Liver (tissue), 9 donors: Measurements from ENCODE around the gene ZNF664. TPM values are rescaled to one million over a fixed set of nuclear protein-coding genes. Genes with fewer than 3 reads are reported as not detected.

Source experiments
- DNase-seq: peaks from one replicate; pipeline ENCODE4 v3.0.0-alpha.2; 2017; ENCODE audit warnings: low spot score
- H3K27ac ChIP-seq, 2 donors: one replicate each; pipeline ENCODE4 v1.7.0; 2013; ENCODE audit warnings: inconsistent platforms in 2 of 2, low read length in 2 of 2, control low read depth in 1 of 2, low read depth in 1 of 2, mild to moderate bottlenecking in 1 of 2
- H3K27me3 ChIP-seq, 4 donors: one replicate each; pipeline versions ENCODE4 v1.6.1 to v1.7.0; 2013; ENCODE audit warnings: low read length in 3 of 4, inconsistent platforms in 1 of 4, mild to moderate bottlenecking in 1 of 4, moderate library complexity in 1 of 4; ENCODE audit not compliant: control insufficient read depth in 4 of 4, insufficient read depth in 4 of 4
- H3K36me3 ChIP-seq, 4 donors: one replicate each; pipeline versions ENCODE4 v1.6.1 to v1.7.0; 2013; ENCODE audit warnings: low read length in 3 of 4, mild to moderate bottlenecking in 3 of 4, low read depth in 1 of 4, moderate library complexity in 1 of 4; ENCODE audit not compliant: control insufficient read depth in 4 of 4, insufficient read depth in 3 of 4
- H3K4me1 ChIP-seq, 4 donors: one replicate each; pipeline versions ENCODE4 v1.6.1 to v1.7.0; 2013; ENCODE audit warnings: low read length in 3 of 4, mild to moderate bottlenecking in 3 of 4, moderate library complexity in 1 of 4; ENCODE audit not compliant: control insufficient read depth in 4 of 4, insufficient read depth in 4 of 4
- H3K4me3 ChIP-seq, 3 donors: one replicate each; pipeline versions ENCODE4 v1.6.1 to v1.7.0; 2013; ENCODE audit warnings: low read length in 3 of 3, control low read depth in 1 of 3, low read depth in 1 of 3, mild to moderate bottlenecking in 1 of 3
- H3K9ac ChIP-seq, 2 donors: one replicate each; pipeline ENCODE4 v1.7.0; 2013; ENCODE audit warnings: low read length in 2 of 2, mild to moderate bottlenecking in 2 of 2, moderate library complexity in 2 of 2, control low read depth in 1 of 2, low read depth in 1 of 2
- H3K9me3 ChIP-seq, 4 donors: one replicate each; pipeline versions ENCODE4 v1.6.1 to v1.7.0; 2013; ENCODE audit warnings: low read length in 3 of 4; ENCODE audit not compliant: control insufficient read depth in 4 of 4
- EGR1 ChIP-seq, 2 donors: IDR thresholded peaks; 2 replicates each; pipeline ENCODE4 v1.6.1; 2016 to 2018; ENCODE audit warnings: antibody characterized with exemption in 2 of 2, low read depth in 2 of 2
- FOXA1 ChIP-seq: IDR thresholded peaks from 2 replicates; pipeline ENCODE4 v1.6.1; 2016; ENCODE audit warnings: antibody characterized with exemption
- FOXA2 ChIP-seq: IDR thresholded peaks from 2 replicates; pipeline ENCODE4 v1.6.1; 2016; ENCODE audit warnings: antibody characterized with exemption
- GABPA ChIP-seq, 2 donors: IDR thresholded peaks in 1 of 2; conservative IDR thresholded peaks in 1 of 2; 2 replicates each; pipeline ENCODE4 v1.6.1; 2016; ENCODE audit warnings: antibody characterized with exemption in 2 of 2, mild to moderate bottlenecking in 1 of 2, moderate library complexity in 1 of 2
- HNF4A ChIP-seq, 2 donors: conservative IDR thresholded peaks; 2 replicates each; pipeline ENCODE4 v1.6.1; 2016; ENCODE audit warnings: antibody characterized with exemption in 2 of 2, mild to moderate bottlenecking in 2 of 2
- HNF4G ChIP-seq: IDR thresholded peaks from 2 replicates; pipeline ENCODE4 v1.6.1; 2016; ENCODE audit warnings: antibody characterized with exemption
- JUND ChIP-seq, 2 donors: IDR thresholded peaks; 2 replicates each; pipeline ENCODE4 v1.6.1; 2016; ENCODE audit warnings: antibody characterized with exemption in 2 of 2
- NR2F2 ChIP-seq: IDR thresholded peaks from 2 replicates; pipeline ENCODE4 v1.6.1; 2016; ENCODE audit warnings: antibody characterized with exemption
- RAD21 ChIP-seq, 2 donors: IDR thresholded peaks; 2 replicates each; pipeline ENCODE4 v1.6.1; 2016; ENCODE audit warnings: antibody characterized with exemption in 2 of 2, mild to moderate bottlenecking in 2 of 2
- RXRA ChIP-seq, 2 donors: IDR thresholded peaks; 2 replicates each; pipeline ENCODE4 v1.6.1; 2017 to 2018; ENCODE audit warnings: antibody characterized with exemption in 2 of 2, mild to moderate bottlenecking in 1 of 2
- SP1 ChIP-seq: IDR thresholded peaks from 2 replicates; pipeline ENCODE4 v1.6.1; 2018; ENCODE audit warnings: antibody characterized with exemption, mild to moderate bottlenecking
- TAF1 ChIP-seq: conservative IDR thresholded peaks from 2 replicates; pipeline ENCODE4 v1.6.1; 2016; ENCODE audit warnings: antibody characterized with exemption, mild to moderate bottlenecking
- YY1 ChIP-seq: IDR thresholded peaks from 2 replicates; pipeline ENCODE4 v1.6.1; 2016; ENCODE audit warnings: antibody characterized with exemption, mild to moderate bottlenecking
- WGBS: extraction: QIAGEN DNeasy Blood & Tissue Kit; methylation state at CpG from one replicate; pipeline ENCODE4 v1.1.7; 2013; 5-methylcytosine and 5-hydroxymethylcytosine counted together
- polyA plus RNA-seq, 2 donors: library from polyadenylated mRNA; stranded (reverse) in 1 of 2; unstranded in 1 of 2; fragments of 200-250 nt in 1 of 2; fragments of >200 nt in 1 of 2; fragmentation: Nextera tagmentation in 1 of 2; extraction: Ambion mirVana in 1 of 2; gene quantifications; one replicate each; pipeline versions ENCODE4 v1.2.1 to v1.2.3, GENCODE V29; 2013 to 2015
- total RNA-seq, 2 donors: library from RNA; depleted of rRNA; stranded (reverse); fragments of >200 nt; gene quantifications; one replicate each; pipeline ENCODE4 v1.2.3, GENCODE V29; 2014
- TF ChIP-seq, protein P1 (sequence below): IDR thresholded peaks from 2 replicates; pipeline ENCODE4 v1.6.1; 2016; ENCODE audit warnings: antibody characterized with exemption
- TF ChIP-seq, protein P2 (sequence below): IDR thresholded peaks from 2 replicates; pipeline ENCODE4 v1.6.1; 2016; ENCODE audit warnings: antibody characterized with exemption
- TF ChIP-seq, protein P3 (sequence below): fragments of 150-350 bp; IDR thresholded peaks from 2 replicates; pipeline ENCODE4 v1.5.1; 2017; ENCODE audit warnings: improper control_type of control experiment, low read depth, low read length; ENCODE audit not compliant: missing input control
- TF ChIP-seq, protein P4 (sequence below): IDR thresholded peaks from 2 replicates; pipeline ENCODE4 v1.6.1; 2016; ENCODE audit warnings: antibody characterized with exemption
- TF ChIP-seq, protein P5 (sequence below): IDR thresholded peaks from 2 replicates; pipeline ENCODE4 v1.6.1; 2016; ENCODE audit warnings: antibody characterized with exemption, mild to moderate bottlenecking
- donor health status: healthy.
- donor health status: healthy.
- donor health status: healthy.
- donor health status: healthy.
- donor health status: healthy.

Gene ZNF664
- total and polyA plus RNA-seq, 4 donors = 7.2 to 40.3 (median 29.6) TPM

DNA sequence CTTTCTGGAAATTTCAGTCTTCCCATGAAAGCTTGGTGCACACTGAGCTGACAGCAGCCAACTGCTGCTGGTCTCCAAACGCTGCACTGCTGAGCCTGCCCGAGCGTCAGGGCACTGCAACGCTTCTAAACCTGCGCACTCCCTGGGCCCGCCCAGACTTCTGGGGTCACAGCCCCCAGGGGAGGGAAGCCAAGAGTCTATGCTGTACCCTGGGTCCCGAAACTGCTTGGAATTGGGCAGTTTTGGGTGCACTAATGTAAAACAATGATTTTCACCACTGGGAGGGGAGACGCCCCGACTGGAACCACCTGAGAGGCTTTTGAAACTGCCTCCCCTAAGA is 32.4 kb upstream of the ZNF664 start:
- peaks cover 0 to 3% (median 0%) of the 10 kb centered on the region in 4 donors for H3K9me3 ChIP-seq
- peaks cover 8 to 21% (median 11%) of the 10 kb centered on the region in 4 donors for H3K36me3 ChIP-seq
- TF ChIP-seq JUND (IDR thresholded peaks at IDR 0.05) (no peak), TAF1 (no peak), SP1 (no peak), YY1 (no peak), RXRA (IDR thresholded peaks at IDR 0.05) (no peak), EGR1 (IDR thresholded peaks at IDR 0.05; ENCODE audit: low read depth in 2 of 2) (no peak), FOXA1 (no peak), NR2F2 (no peak), FOXA2 (no peak), GABPA (IDR thresholded peaks at IDR 0.05 in 1 of 2, conservative IDR thresholded peaks at IDR 0.05 in 1 of 2) (no peak), RAD21 (IDR thresholded peaks at IDR 0.05) (no peak), HNF4A (conservative IDR thresholded peaks at IDR 0.05) (no peak), HNF4G (no peak)
- TF ChIP-seq, protein P1, sequence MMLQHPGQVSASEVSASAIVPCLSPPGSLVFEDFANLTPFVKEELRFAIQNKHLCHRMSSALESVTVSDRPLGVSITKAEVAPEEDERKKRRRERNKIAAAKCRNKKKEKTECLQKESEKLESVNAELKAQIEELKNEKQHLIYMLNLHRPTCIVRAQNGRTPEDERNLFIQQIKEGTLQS = no peak
- TF ChIP-seq, protein P2, sequence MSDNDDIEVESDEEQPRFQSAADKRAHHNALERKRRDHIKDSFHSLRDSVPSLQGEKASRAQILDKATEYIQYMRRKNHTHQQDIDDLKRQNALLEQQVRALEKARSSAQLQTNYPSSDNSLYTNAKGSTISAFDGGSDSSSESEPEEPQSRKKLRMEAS = no peak
- TF ChIP-seq, protein P3, sequence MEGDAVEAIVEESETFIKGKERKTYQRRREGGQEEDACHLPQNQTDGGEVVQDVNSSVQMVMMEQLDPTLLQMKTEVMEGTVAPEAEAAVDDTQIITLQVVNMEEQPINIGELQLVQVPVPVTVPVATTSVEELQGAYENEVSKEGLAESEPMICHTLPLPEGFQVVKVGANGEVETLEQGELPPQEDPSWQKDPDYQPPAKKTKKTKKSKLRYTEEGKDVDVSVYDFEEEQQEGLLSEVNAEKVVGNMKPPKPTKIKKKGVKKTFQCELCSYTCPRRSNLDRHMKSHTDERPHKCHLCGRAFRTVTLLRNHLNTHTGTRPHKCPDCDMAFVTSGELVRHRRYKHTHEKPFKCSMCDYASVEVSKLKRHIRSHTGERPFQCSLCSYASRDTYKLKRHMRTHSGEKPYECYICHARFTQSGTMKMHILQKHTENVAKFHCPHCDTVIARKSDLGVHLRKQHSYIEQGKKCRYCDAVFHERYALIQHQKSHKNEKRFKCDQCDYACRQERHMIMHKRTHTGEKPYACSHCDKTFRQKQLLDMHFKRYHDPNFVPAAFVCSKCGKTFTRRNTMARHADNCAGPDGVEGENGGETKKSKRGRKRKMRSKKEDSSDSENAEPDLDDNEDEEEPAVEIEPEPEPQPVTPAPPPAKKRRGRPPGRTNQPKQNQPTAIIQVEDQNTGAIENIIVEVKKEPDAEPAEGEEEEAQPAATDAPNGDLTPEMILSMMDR = no peak
- TF ChIP-seq, protein P4, sequence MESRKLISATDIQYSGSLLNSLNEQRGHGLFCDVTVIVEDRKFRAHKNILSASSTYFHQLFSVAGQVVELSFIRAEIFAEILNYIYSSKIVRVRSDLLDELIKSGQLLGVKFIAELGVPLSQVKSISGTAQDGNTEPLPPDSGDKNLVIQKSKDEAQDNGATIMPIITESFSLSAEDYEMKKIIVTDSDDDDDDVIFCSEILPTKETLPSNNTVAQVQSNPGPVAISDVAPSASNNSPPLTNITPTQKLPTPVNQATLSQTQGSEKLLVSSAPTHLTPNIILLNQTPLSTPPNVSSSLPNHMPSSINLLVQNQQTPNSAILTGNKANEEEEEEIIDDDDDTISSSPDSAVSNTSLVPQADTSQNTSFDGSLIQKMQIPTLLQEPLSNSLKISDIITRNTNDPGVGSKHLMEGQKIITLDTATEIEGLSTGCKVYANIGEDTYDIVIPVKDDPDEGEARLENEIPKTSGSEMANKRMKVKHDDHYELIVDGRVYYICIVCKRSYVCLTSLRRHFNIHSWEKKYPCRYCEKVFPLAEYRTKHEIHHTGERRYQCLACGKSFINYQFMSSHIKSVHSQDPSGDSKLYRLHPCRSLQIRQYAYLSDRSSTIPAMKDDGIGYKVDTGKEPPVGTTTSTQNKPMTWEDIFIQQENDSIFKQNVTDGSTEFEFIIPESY = no peak
- TF ChIP-seq, protein P5, sequence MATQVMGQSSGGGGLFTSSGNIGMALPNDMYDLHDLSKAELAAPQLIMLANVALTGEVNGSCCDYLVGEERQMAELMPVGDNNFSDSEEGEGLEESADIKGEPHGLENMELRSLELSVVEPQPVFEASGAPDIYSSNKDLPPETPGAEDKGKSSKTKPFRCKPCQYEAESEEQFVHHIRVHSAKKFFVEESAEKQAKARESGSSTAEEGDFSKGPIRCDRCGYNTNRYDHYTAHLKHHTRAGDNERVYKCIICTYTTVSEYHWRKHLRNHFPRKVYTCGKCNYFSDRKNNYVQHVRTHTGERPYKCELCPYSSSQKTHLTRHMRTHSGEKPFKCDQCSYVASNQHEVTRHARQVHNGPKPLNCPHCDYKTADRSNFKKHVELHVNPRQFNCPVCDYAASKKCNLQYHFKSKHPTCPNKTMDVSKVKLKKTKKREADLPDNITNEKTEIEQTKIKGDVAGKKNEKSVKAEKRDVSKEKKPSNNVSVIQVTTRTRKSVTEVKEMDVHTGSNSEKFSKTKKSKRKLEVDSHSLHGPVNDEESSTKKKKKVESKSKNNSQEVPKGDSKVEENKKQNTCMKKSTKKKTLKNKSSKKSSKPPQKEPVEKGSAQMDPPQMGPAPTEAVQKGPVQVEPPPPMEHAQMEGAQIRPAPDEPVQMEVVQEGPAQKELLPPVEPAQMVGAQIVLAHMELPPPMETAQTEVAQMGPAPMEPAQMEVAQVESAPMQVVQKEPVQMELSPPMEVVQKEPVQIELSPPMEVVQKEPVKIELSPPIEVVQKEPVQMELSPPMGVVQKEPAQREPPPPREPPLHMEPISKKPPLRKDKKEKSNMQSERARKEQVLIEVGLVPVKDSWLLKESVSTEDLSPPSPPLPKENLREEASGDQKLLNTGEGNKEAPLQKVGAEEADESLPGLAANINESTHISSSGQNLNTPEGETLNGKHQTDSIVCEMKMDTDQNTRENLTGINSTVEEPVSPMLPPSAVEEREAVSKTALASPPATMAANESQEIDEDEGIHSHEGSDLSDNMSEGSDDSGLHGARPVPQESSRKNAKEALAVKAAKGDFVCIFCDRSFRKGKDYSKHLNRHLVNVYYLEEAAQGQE = no peak
- no peak overlapping the region for H3K27ac ChIP-seq
- no peak for DNase-seq
- H3K27me3 ChIP-seq = no peaks in the 10 kb centered on the region
- 90% methylated on average over 9 of the region's 9 CpGs for WGBS
- H3K9ac ChIP-seq = no peak overlapping the region
- peaks cover 0 to 1% (median 0%) of the 10 kb centered on the region in 4 donors for H3K4me1 ChIP-seq
- no peak overlapping the region for H3K4me3 ChIP-seq
